Left ventricle myocardium inferior (tissue), 1 donor: ENCODE measurements around the gene NTRK3. TPM values are rescaled to one million over a fixed set of nuclear protein-coding genes. Genes with fewer than 3 reads are reported as not detected.

Experiments used
- DNase-seq: peaks from one replicate; pipeline ENCODE4 v3.0.0-alpha.2; 2020
- H3K27ac ChIP-seq: fragments of 200-600 bp; replicated peaks from 2 replicates; pipeline ENCODE4 v1.8.0; 2021
- H3K27me3 ChIP-seq: fragments of 200-600 bp; 2 replicates; pipeline ENCODE4 v1.8.0; 2021; ENCODE audit warnings: low read depth
- H3K36me3 ChIP-seq: fragments of 200-600 bp; 2 replicates; pipeline ENCODE4 v1.8.0; 2021
- H3K4me1 ChIP-seq: fragments of 200-600 bp; 2 replicates; pipeline ENCODE4 v1.8.0; 2021
- H3K4me3 ChIP-seq: fragments of 200-600 bp; 2 replicates; pipeline ENCODE4 v1.8.0; 2021; ENCODE audit warnings: mild to moderate bottlenecking, moderate library complexity
- H3K9me3 ChIP-seq: fragments of 200-600 bp; replicated peaks from 2 replicates; pipeline ENCODE4 v1.8.0; 2021
- intact Hi-C: fragments of 100-400 bp; cut with micrococcal nuclease; formaldehyde crosslinking; loops from one replicate; pipeline ENCODE4 v1.11.0; 2022
- total RNA-seq: library from RNA; stranded (reverse); fragmentation: NEBNext Ultra II Directional; extraction: Animal tissue kit (Norgen Biotek cat#: 25700); gene quantifications from one replicate; pipeline ENCODE4 v1.2.1, GENCODE V29; 2021
- TF ChIP-seq, protein P1 (sequence below): fragments of 200-600 bp; IDR thresholded peaks from 2 replicates; pipeline ENCODE4 v1.8.0; 2021; ENCODE audit warnings: antibody characterized with exemption, mild to moderate bottlenecking, borderline replicate concordance
- donor health status: DM: no; HTN: yes; CAD: no; lungs with severe emphysema.

Gene NTRK3
- total RNA-seq, 1 donor from 2014 or later, result 1.6 TPM

DNA sequence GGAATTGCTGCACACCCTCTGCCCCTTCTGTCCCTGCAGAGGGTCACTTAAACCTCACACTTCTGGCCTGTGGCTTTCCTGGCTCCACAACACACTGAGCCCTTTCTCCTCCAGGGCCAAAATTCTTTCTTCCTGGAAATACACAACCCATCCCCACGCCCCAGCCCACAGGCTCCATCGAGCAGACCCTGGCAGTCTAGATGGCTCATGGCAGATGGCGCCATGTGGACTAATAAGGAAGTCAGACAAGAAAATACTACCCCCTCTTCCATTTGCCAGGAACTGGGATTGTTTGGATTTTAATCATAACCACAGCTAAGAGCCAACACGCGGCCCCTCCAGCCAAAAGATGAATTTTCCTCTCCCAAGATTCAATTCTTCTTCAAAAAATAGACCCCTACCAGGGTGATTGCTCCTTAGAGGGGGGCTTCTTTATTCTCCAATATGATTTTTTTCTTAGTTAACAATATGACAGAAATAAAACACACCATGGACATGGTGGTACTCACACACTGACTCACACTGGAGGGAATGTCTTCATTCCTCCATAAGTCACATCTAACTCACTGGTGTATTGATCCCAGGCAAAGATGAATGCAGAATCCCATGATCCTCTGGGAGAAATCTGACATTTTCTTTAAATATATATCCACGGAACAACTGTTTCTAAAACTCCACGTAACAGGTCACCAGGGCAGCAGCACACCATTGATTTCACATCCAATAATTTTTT, 111.5 kb downstream of the NTRK3 start:
- no peak for DNase-seq
- Histone ChIP-seq H3K9me3 (peaks cover 13% of the 10 kb centered on the region), H3K27ac (no peak overlapping the region), H3K36me3 (no peaks in the 10 kb centered on the region), H3K27me3 (no peaks in the 10 kb centered on the region), H3K4me1 (no peaks in the 10 kb centered on the region), H3K4me3 (no peak overlapping the region)
- intact Hi-C loops, result no loop called here
- TF ChIP-seq, protein P1, sequence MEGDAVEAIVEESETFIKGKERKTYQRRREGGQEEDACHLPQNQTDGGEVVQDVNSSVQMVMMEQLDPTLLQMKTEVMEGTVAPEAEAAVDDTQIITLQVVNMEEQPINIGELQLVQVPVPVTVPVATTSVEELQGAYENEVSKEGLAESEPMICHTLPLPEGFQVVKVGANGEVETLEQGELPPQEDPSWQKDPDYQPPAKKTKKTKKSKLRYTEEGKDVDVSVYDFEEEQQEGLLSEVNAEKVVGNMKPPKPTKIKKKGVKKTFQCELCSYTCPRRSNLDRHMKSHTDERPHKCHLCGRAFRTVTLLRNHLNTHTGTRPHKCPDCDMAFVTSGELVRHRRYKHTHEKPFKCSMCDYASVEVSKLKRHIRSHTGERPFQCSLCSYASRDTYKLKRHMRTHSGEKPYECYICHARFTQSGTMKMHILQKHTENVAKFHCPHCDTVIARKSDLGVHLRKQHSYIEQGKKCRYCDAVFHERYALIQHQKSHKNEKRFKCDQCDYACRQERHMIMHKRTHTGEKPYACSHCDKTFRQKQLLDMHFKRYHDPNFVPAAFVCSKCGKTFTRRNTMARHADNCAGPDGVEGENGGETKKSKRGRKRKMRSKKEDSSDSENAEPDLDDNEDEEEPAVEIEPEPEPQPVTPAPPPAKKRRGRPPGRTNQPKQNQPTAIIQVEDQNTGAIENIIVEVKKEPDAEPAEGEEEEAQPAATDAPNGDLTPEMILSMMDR, result no peak

DNA sequence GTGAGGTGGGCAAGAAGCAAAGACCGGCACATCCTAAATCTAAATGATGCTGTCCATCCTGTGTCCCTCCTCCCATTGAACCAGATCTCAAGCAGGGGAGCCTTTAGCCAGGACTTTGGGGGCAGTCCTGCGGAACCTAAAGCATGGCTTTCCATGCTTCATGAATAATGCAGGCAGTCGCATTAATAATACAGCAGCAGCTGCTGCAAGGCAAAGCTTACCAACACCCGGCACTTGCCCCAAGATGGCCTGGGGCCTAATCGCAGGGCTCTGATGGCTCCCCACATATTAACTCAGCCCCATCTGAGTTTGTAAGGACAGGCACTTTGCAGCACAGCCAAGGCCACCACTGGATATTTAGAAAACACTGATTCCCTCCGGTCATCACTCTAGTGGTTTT, 114.4 kb downstream of the NTRK3 start:
- no peaks in the 10 kb centered on the region for H3K36me3 ChIP-seq
- H3K27me3 ChIP-seq, result peaks cover 10% of the 10 kb centered on the region
- no peak overlapping the region for H3K27ac ChIP-seq
- intact Hi-C loops, result no loop called here
- H3K9me3 ChIP-seq, result peaks cover 10% of the 10 kb centered on the region
- H3K4me3 ChIP-seq, result no peak overlapping the region
- TF ChIP-seq, protein P1, result no peak
- no peaks in the 10 kb centered on the region for H3K4me1 ChIP-seq
- DNase-seq, result no peak

DNA sequence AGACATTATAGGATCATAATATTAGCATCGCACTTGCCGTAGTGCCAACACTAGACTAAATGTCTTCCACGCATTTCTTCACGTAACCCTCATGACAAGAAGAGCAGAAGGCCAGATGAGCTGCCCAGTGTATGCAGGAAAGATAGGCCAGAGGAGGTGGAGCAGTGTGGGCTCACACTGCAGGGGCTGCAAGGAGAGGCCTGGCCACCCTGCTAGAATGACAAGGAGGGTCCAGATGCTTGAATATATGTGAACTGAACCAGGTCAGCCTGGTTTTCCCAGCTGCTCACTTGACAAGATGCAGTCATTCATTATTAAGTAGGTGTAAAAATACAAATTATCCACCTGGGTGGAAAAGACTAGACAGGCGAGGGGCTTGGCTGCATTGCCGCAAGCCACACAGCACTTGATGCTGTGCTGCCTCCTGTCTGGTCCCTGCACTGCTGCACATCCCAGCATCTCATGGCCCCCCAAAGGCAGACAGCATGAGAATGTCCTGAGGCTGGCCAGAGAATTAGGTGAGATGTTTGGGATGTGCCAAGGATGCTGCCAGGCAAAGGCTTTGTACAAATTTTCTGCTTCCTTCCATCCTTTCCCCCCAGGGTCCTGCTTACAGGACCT, 115.2 kb downstream of the NTRK3 start:
- DNase-seq, result no peak
- TF ChIP-seq, protein P1, result no peak
- Histone ChIP-seq H3K27me3 (peaks cover 11% of the 10 kb centered on the region), H3K27ac (no peak overlapping the region), H3K4me3 (no peak overlapping the region), H3K4me1 (no peaks in the 10 kb centered on the region), H3K9me3 (peaks cover 6% of the 10 kb centered on the region), H3K36me3 (no peaks in the 10 kb centered on the region)
- intact Hi-C loops, result no loop called here

DNA sequence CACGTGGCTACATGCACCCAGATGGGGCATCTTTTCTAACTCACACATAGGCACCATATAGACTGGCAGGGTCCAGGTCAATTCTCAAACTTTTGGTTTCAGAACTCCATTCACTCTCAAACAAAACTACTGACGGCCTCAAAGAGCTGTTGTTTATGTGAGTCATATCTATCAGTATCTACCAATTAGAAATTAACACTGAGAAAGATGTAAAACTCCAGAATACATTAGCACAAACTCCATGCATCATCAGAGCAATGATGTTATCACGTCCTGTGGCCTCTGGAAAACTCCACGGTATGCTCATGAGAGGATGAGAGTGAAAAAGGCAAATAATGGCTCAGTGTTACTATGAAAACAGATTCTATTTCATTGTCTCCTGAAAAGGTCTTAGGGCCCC, 116.1 kb downstream of the NTRK3 start:
- intact Hi-C loops, result no loop called here
- no peak overlapping the region for H3K4me3 ChIP-seq
- peaks cover 6% of the 10 kb centered on the region for H3K9me3 ChIP-seq
- no peaks in the 10 kb centered on the region for H3K36me3 ChIP-seq
- H3K27ac ChIP-seq, result no peak overlapping the region
- H3K4me1 ChIP-seq, result no peaks in the 10 kb centered on the region
- TF ChIP-seq, protein P1, result no peak
- peaks cover 21% of the 10 kb centered on the region for H3K27me3 ChIP-seq
- DNase-seq, result no peak

- intact Hi-C loops, result no loop called here
- H3K9me3 ChIP-seq, result peaks cover 6% of the 10 kb centered on the region
- H3K4me1 ChIP-seq, result no peaks in the 10 kb centered on the region
- H3K27ac ChIP-seq, result no peak overlapping the region
- H3K36me3 ChIP-seq, result no peaks in the 10 kb centered on the region
- no peak for DNase-seq
- TF ChIP-seq, protein P1, result no peak
- H3K27me3 ChIP-seq, result peaks cover 25% of the 10 kb centered on the region
- no peak overlapping the region for H3K4me3 ChIP-seq
Measured at GRCh38 chr15:88139936-88140335, 116.6 kb downstream of the NTRK3 start.
